IMR-90 (cell line): ENCODE results near the gene MEN1. TPM values are rescaled to one million over a fixed set of nuclear protein-coding genes. Genes with fewer than 3 reads are reported as not detected.
A peak's percentile ranks its signal among the peaks of the same experiment; 100 is the strongest.

Source experiments
- ATAC-seq: fragments of 200-7000 bp; cut with Tn5 transposase; 2 replicates; pipeline ENCODE4 v1.9.1; 2020; ENCODE audit warnings: low read depth, mild to moderate bottlenecking, moderate library complexity
- BruUV-seq: library from RNA; stranded (reverse); fragments of 400-500 nt; replicated peaks from 2 replicates; lab custom pipeline; 2021; lab: Mats Ljungman, UMichigan
- CTCF ChIA-PET: fragments of 300-600 bp; formaldehyde crosslinking; extraction: SDS; loops from one replicate; lab custom pipeline; 2021; ENCODE audit warnings: antibody characterized with exemption; lab: Yijun Ruan, JAX
- POLR2A ChIA-PET: fragments of 300-600 bp; sonication (Branson Sonifier 250); formaldehyde crosslinking; loops from one replicate; lab custom pipeline; 2022; ENCODE audit warnings: antibody characterized with exemption; ENCODE audit not compliant: unreplicated experiment; lab: Charles Lee
- DNase-seq: peaks from one replicate; pipeline ENCODE4 v3.0.0; 2013
- H2AFZ ChIP-seq: replicated peaks from 2 replicates; pipeline ENCODE3; 2013; ENCODE audit warnings: low read length, mild to moderate bottlenecking; ENCODE audit not compliant: poor library complexity
- H2AK5ac ChIP-seq: 2 replicates; pipeline ENCODE4 v1.6.1; 2013; ENCODE audit warnings: low read depth, low read length, inconsistent platforms
- H2AK9ac ChIP-seq: replicated peaks from 2 replicates; pipeline ENCODE3; 2013; ENCODE audit warnings: mild to moderate bottlenecking, low read depth, low read length, moderate library complexity; ENCODE audit not compliant: poor library complexity
- H2BK120ac ChIP-seq: 2 replicates; pipeline ENCODE4 v1.6.1; 2013; ENCODE audit warnings: low read depth, low read length, inconsistent platforms
- H2BK15ac ChIP-seq: 3 replicates; pipeline ENCODE4 v1.6.1; 2013; ENCODE audit warnings: low read depth, low read length, inconsistent platforms
- H2BK20ac ChIP-seq: 2 replicates; pipeline ENCODE4 v1.6.1; 2013; ENCODE audit warnings: low read depth, mild to moderate bottlenecking, inconsistent platforms, low read length, moderate library complexity
- H2BK5ac ChIP-seq: 2 replicates; pipeline ENCODE4 v1.6.1; 2013; ENCODE audit warnings: mild to moderate bottlenecking, low read depth, low read length, inconsistent platforms; ENCODE audit not compliant: poor library complexity, severe bottlenecking
- H3K14ac ChIP-seq: replicated peaks from 2 replicates; pipeline ENCODE4 v1.6.1; 2013; ENCODE audit warnings: low read depth, low read length, inconsistent platforms
- H3K18ac ChIP-seq: 2 replicates; pipeline ENCODE4 v1.6.1; 2013; ENCODE audit warnings: low read depth, low read length, control low read depth
- H3K23ac ChIP-seq: 2 replicates; pipeline ENCODE4 v1.6.1; 2013; ENCODE audit warnings: low read depth, low read length, inconsistent platforms
- H3K27ac ChIP-seq: 2 replicates; pipeline ENCODE4 v1.5.1; 2013; ENCODE audit warnings: mild to moderate bottlenecking, control low read depth, low read length; ENCODE audit not compliant: insufficient read depth
- H3K27me3 ChIP-seq: 2 replicates; pipeline ENCODE4 v1.6.1; 2013; ENCODE audit warnings: low read length; ENCODE audit not compliant: control insufficient read depth, insufficient read depth
- H3K36me3 ChIP-seq: 2 replicates; pipeline ENCODE4 v1.6.1; 2013; ENCODE audit warnings: low read length, mixed read lengths; ENCODE audit not compliant: control insufficient read depth, insufficient read depth
- H3K4ac ChIP-seq: 2 replicates; pipeline ENCODE4 v1.6.1; 2013; ENCODE audit warnings: low read depth, low read length, inconsistent platforms
- H3K4me1 ChIP-seq: 2 replicates; pipeline ENCODE4 v1.6.1; 2013; ENCODE audit warnings: low read length, mixed read lengths; ENCODE audit not compliant: control insufficient read depth, insufficient read depth
- H3K4me2 ChIP-seq: 2 replicates; pipeline ENCODE4 v1.6.1; 2013; ENCODE audit warnings: low read depth, mild to moderate bottlenecking, control low read depth, low read length, moderate library complexity
- H3K4me3 ChIP-seq: 2 replicates; pipeline ENCODE4 v1.5.1; 2013; ENCODE audit warnings: low read depth, mild to moderate bottlenecking, control low read depth, low read length, moderate library complexity; ENCODE audit not compliant: insufficient read depth
- H3K56ac ChIP-seq: 2 replicates; pipeline ENCODE4 v1.6.1; 2013; ENCODE audit warnings: low read length, inconsistent platforms; ENCODE audit not compliant: insufficient read depth; ENCODE audit errors: extremely low read depth
- H3K79me1 ChIP-seq, 2 experiments: 2 replicates each; pipeline ENCODE4 v1.6.1; 2013; ENCODE audit warnings: low read length in 2 of 2, inconsistent platforms in 1 of 2, low read depth in 1 of 2
- H3K9ac ChIP-seq: 2 replicates; pipeline ENCODE4 v1.6.1; 2013; ENCODE audit warnings: low read depth, low read length, control low read depth
- H3K9me1 ChIP-seq: 2 replicates; pipeline ENCODE4 v1.6.1; 2013; ENCODE audit warnings: low read length, inconsistent platforms; ENCODE audit not compliant: insufficient read depth
- H3K9me3 ChIP-seq: 2 replicates; pipeline ENCODE4 v1.6.1; 2013; ENCODE audit warnings: low read length; ENCODE audit not compliant: control insufficient read depth, insufficient read depth
- H4K20me1 ChIP-seq: 2 replicates; pipeline ENCODE4 v1.6.1; 2013; ENCODE audit warnings: low read length, inconsistent platforms; ENCODE audit not compliant: insufficient read depth
- H4K5ac ChIP-seq: 2 replicates; pipeline ENCODE4 v1.6.1; 2013; ENCODE audit warnings: mild to moderate bottlenecking, low read depth, low read length, control low read depth
- H4K8ac ChIP-seq, 2 experiments: 2 replicates each; pipeline ENCODE4 v1.6.1; 2013; ENCODE audit warnings: low read depth in 2 of 2, low read length in 2 of 2, control low read depth in 1 of 2, inconsistent platforms in 1 of 2
- H4K91ac ChIP-seq: 2 replicates; pipeline ENCODE4 v1.6.1; 2013; ENCODE audit warnings: low read depth, low read length, inconsistent platforms; ENCODE audit not compliant: insufficient read depth
- BHLHE40 ChIP-seq: fragments of 150-350 bp; IDR thresholded peaks from 2 replicates; pipeline ENCODE4 v1.6.1; 2016; ENCODE audit warnings: mild to moderate bottlenecking, low read depth, low read length
- CHD1 ChIP-seq: IDR thresholded peaks from 2 replicates; pipeline ENCODE4 v1.6.1; 2012; ENCODE audit warnings: low read depth, low read length, improper control_type of control experiment
- MAZ ChIP-seq: IDR thresholded peaks from 2 replicates; pipeline ENCODE4 v1.6.1; 2012; ENCODE audit warnings: low read depth, mild to moderate bottlenecking, low read length, improper control_type of control experiment, moderate library complexity, borderline replicate concordance
- MXI1 ChIP-seq: IDR thresholded peaks from 2 replicates; pipeline ENCODE4 v1.6.1; 2012; ENCODE audit warnings: low read depth, mild to moderate bottlenecking, low read length, moderate library complexity, borderline replicate concordance
- POLR2A ChIP-seq: IDR thresholded peaks from 2 replicates; pipeline ENCODE4 v1.6.1; 2012; ENCODE audit warnings: mild to moderate bottlenecking, low read depth, low read length
- RFX5 ChIP-seq: IDR thresholded peaks from 2 replicates; pipeline ENCODE4 v1.8.0; 2012; ENCODE audit warnings: low read depth, mild to moderate bottlenecking, low read length, moderate library complexity
- WGBS, 2 experiments: methylation state at CpG; one replicate each; pipeline versions ENCODE4 v1.1.5 to v1.1.7; 2013; ENCODE audit warnings: missing lambda C conversion rate in 2 of 2; ENCODE audit not compliant: insufficient read length in 1 of 2; ENCODE audit errors: extremely low coverage in 2 of 2; 5-methylcytosine and 5-hydroxymethylcytosine counted together
- dilution Hi-C: fragments of 300-500 bp; cut with HindIII; formaldehyde crosslinking; loops from one replicate; pipeline ENCODE4 v1.14.3; 2018; ENCODE audit warnings: low sequenced_read_pairs; ENCODE audit not compliant: unreplicated experiment
- in situ Hi-C: fragments of 300-500 bp; cut with MboI; formaldehyde crosslinking; loops from 3 replicates; pipeline ENCODE4 v1.14.3; 2019; ENCODE audit warnings: low sequenced_read_pairs, inconsistent platforms, mixed read lengths
- intact Hi-C: fragments of 100-400 bp; cut with micrococcal nuclease; formaldehyde crosslinking; loops from 2 replicates; pipeline ENCODE4 v1.10.0; 2022
- polyA plus RNA-seq, 3 experiments: library from polyadenylated mRNA; depleted of rRNA; stranded (reverse); fragments of >200 nt; gene quantifications; 2 replicates each; pipeline ENCODE4 v1.2.3, GENCODE V29; 2012; ENCODE audit warnings: low replicate concordance in 1 of 3
- total RNA-seq: library from RNA; depleted of rRNA; stranded (reverse); fragments of >200 nt; gene quantifications from 2 replicates; pipeline ENCODE4 v1.2.3, GENCODE V29; 2012
- TF ChIP-seq, protein P1 (sequence below): conservative IDR thresholded peaks from 2 replicates; pipeline ENCODE4 v1.5.1; 2012; ENCODE audit warnings: mild to moderate bottlenecking, low read depth, low read length, improper control_type of control experiment
- TF ChIP-seq, protein P2 (sequence below): fragments of 150-350 bp; IDR thresholded peaks from 2 replicates; pipeline ENCODE4 v1.6.1; 2017; ENCODE audit warnings: mild to moderate bottlenecking, antibody characterized with exemption, low read length, low read depth

MEN1 gene
- total and polyA plus RNA-seq, 2 of the 4 experiments (the other 2 are of a cell fraction), result 8.8 to 35.7 TPM

DNA sequence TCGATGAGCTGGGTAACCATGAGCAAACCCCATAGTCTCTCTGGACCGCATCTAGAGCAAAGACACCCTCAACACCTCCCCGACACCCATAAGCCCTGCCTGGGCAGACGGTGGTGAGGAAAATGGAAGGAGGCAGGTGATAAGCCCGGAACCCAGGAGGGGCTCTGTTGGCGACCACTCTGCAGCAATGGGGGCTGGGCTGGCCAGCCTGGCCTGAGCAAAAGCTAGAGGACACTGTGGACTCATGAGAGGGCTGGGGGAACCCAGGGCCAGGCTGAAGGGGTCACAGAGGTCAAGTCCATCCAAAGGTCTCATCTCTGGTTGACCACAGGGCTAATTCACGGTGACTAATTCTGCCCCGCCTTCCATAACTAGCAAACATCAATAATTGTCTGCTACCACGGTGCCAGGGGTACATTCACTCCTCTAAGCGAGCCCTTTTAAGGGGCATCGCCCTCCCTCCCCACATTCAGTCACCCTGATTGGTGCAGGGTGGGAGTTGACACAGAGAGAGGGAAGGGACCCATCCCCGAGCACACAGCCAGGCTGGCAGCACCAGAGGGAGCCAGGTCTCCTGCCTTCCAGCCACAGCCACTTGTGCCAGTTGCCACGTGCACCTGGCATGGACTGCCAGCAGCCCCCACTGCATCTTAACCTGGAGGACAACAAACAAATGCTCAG is 54.5 kb downstream of the MEN1 start:
- Histone ChIP-seq H2AK9ac (peak overlapping the region; percentile 24), H3K23ac (no peak overlapping the region), H2AFZ (no peak overlapping the region), H3K27ac (no peak overlapping the region), H3K79me1 (no peaks in the 10 kb centered on the region), H3K4ac (no peak overlapping the region), H3K4me2 (no peak overlapping the region), H3K27me3 (no peaks in the 10 kb centered on the region), H3K9me3 (no peaks in the 10 kb centered on the region), H2BK20ac (no peak overlapping the region), H2BK5ac (no peak overlapping the region), H3K9ac (no peak overlapping the region), H3K36me3 (0 out of 2 replicates have a peak, but pooled peaks cover 2% of the 10 kb centered on the region), H4K91ac (no peak overlapping the region), H2AK5ac (no peak overlapping the region), H3K56ac (no peak overlapping the region), H2BK120ac (no peak overlapping the region), H4K8ac (no peak overlapping the region), H3K14ac (no peak overlapping the region), H4K20me1 (peaks cover 5% of the 10 kb centered on the region), H3K9me1 (0 out of 2 replicates have a peak, but pooled peaks cover 3% of the 10 kb centered on the region), H3K4me3 (no peak overlapping the region), H3K4me1 (peaks cover 3% of the 10 kb centered on the region; the same call in 1 of the 2 replicates), H4K5ac (no peak overlapping the region), H2BK15ac (no peak overlapping the region), H3K18ac (no peak overlapping the region)
- in situ Hi-C loops (no loop called here), intact Hi-C loops (no loop called here), dilution Hi-C loops (no loop called here)
- POLR2A ChIA-PET, result no interaction called here
- BruUV-seq, result no TSS peak
- ATAC-seq (no peak), DNase-seq (no peak)
- 67% methylated on average over 3 of the region's 13 CpGs; no CpG with 5 or more reads in 1 of the 2 experiments for WGBS, 2 experiments
- TF ChIP-seq, protein P1, sequence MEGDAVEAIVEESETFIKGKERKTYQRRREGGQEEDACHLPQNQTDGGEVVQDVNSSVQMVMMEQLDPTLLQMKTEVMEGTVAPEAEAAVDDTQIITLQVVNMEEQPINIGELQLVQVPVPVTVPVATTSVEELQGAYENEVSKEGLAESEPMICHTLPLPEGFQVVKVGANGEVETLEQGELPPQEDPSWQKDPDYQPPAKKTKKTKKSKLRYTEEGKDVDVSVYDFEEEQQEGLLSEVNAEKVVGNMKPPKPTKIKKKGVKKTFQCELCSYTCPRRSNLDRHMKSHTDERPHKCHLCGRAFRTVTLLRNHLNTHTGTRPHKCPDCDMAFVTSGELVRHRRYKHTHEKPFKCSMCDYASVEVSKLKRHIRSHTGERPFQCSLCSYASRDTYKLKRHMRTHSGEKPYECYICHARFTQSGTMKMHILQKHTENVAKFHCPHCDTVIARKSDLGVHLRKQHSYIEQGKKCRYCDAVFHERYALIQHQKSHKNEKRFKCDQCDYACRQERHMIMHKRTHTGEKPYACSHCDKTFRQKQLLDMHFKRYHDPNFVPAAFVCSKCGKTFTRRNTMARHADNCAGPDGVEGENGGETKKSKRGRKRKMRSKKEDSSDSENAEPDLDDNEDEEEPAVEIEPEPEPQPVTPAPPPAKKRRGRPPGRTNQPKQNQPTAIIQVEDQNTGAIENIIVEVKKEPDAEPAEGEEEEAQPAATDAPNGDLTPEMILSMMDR, result no peak
- TF ChIP-seq, protein P2, sequence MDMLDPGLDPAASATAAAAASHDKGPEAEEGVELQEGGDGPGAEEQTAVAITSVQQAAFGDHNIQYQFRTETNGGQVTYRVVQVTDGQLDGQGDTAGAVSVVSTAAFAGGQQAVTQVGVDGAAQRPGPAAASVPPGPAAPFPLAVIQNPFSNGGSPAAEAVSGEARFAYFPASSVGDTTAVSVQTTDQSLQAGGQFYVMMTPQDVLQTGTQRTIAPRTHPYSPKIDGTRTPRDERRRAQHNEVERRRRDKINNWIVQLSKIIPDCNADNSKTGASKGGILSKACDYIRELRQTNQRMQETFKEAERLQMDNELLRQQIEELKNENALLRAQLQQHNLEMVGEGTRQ, result no peak
- TF ChIP-seq RFX5, result no peak
- no peak for TF ChIP-seq BHLHE40
- TF ChIP-seq MAZ, result no peak
- TF ChIP-seq POLR2A, result no peak
- TF ChIP-seq MXI1, result no peak
- TF ChIP-seq CHD1, result no peak
- CTCF ChIA-PET, result no interaction called here
